ENCODE measurements around the gene SCAMP3. TPM values are rescaled to one million over a fixed set of nuclear protein-coding genes. Genes with fewer than 3 reads are reported as not detected.

Gene SCAMP3
- total RNA-seq, 4 donors from 2014 or later = 54.5 to 91.1 (median 65.2) TPM

- peaks cover 0 to 31% of the 10 kb centered on the region in 2 donors for H3K27me3 ChIP-seq
- WGBS, 2 donors = 62 to 71% methylated on average over 7 of the region's 7 CpGs
- TF ChIP-seq CTCF (IDR thresholded peaks at IDR 0.05) (no peak), EP300 (IDR thresholded peaks at IDR 0.05) (no peak), POLR2A (IDR thresholded peaks at IDR 0.05) (no peak)
Measured at GRCh38 chr1:155297384-155297783, 35.2 kb upstream of the SCAMP3 start.

DNA sequence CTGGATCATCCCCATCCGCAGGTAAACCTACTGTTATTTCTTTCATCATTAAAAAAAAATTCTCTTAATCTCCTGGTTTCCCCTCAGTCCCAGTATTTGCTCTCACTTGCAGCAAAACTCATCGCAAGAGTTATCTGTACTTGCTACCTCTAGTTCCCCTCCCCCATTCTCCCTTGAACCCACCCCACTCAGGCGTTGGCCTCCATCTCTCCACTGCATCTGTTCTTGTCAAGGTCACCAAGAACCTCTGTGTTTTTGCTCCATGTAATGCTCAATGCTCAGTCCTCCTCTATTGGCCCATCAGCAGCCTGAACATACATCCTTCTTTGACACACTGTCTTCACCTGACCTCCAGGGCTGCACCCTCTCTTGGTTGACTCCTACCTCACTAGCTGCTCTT, 34.5 kb upstream of the SCAMP3 start:
- Histone ChIP-seq H3K36me3 (no peaks in the 10 kb centered on the region), H3K9me3 (no peaks in the 10 kb centered on the region), H3K27ac (no peak overlapping the region), H3K27me3 (peaks cover 0 to 31% of the 10 kb centered on the region in 2 donors), H3K4me3 (no peak overlapping the region), H3K4me1 (peaks cover 0 to 10% (median 3%) of the 10 kb centered on the region in 4 donors)
- WGBS, 2 donors = 85 to 91% methylated on average over 3 of the region's 3 CpGs
- no peak for DNase-seq (ENCODE audit: low spot score in 2 of 2)
- TF ChIP-seq POLR2A (IDR thresholded peaks at IDR 0.05) (no peak), CTCF (IDR thresholded peaks at IDR 0.05) (no peak), EP300 (IDR thresholded peaks at IDR 0.05) (no peak)

More at GRCh38 chr1:155297384-155297783, 35.2 kb upstream of the SCAMP3 start:
- Histone ChIP-seq H3K4me1 (peaks cover 0 to 10% (median 3%) of the 10 kb centered on the region in 4 donors), H3K4me3 (no peak overlapping the region), H3K9me3 (no peaks in the 10 kb centered on the region), H3K27ac (no peak overlapping the region), H3K36me3 (no peaks in the 10 kb centered on the region)
- no peak for DNase-seq (ENCODE audit: low spot score in 2 of 2)

GRCh38 chr1:155295942-155296267, 33.7 kb upstream of the SCAMP3 start:
- no peaks in the 10 kb centered on the region for H3K36me3 ChIP-seq
- WGBS, 2 donors = 84 to 85% methylated on average over 7 of the region's 7 CpGs
- DNase-seq (ENCODE audit: low spot score in 2 of 2) = no peak
- no peak overlapping the region for H3K4me3 ChIP-seq
- H3K9me3 ChIP-seq = no peaks in the 10 kb centered on the region
- H3K4me1 ChIP-seq = peaks cover 0 to 10% (median 3%) of the 10 kb centered on the region in 4 donors
- peaks cover 0 to 31% of the 10 kb centered on the region in 2 donors for H3K27me3 ChIP-seq
- TF ChIP-seq EP300 (IDR thresholded peaks at IDR 0.05) (no peak), POLR2A (IDR thresholded peaks at IDR 0.05) (no peak), CTCF (IDR thresholded peaks at IDR 0.05) (no peak)
- H3K27ac ChIP-seq = no peak overlapping the region

- Histone ChIP-seq H3K36me3 (no peaks in the 10 kb centered on the region), H3K4me3 (peak overlapping the region in 1 of 4 donors; percentile 23), H3K9me3 (no peaks in the 10 kb centered on the region), H3K27ac (no peak overlapping the region), H3K4me1 (peaks cover 0 to 10% (median 3%) of the 10 kb centered on the region in 4 donors), H3K27me3 (peaks cover 0 to 31% of the 10 kb centered on the region in 2 donors)
- no peak for DNase-seq (ENCODE audit: low spot score in 2 of 2)
- 12% methylated on average over 43 to 44 of the region's 47 CpGs for WGBS, 2 donors
- no peak for TF ChIP-seq CTCF (IDR thresholded peaks at IDR 0.05)
- no peak for TF ChIP-seq POLR2A (IDR thresholded peaks at IDR 0.05)
- TF ChIP-seq EP300 (IDR thresholded peaks at IDR 0.05) = no peak
Measured at GRCh38 chr1:155295183-155295941, 33.2 kb upstream of the SCAMP3 start.

DNA sequence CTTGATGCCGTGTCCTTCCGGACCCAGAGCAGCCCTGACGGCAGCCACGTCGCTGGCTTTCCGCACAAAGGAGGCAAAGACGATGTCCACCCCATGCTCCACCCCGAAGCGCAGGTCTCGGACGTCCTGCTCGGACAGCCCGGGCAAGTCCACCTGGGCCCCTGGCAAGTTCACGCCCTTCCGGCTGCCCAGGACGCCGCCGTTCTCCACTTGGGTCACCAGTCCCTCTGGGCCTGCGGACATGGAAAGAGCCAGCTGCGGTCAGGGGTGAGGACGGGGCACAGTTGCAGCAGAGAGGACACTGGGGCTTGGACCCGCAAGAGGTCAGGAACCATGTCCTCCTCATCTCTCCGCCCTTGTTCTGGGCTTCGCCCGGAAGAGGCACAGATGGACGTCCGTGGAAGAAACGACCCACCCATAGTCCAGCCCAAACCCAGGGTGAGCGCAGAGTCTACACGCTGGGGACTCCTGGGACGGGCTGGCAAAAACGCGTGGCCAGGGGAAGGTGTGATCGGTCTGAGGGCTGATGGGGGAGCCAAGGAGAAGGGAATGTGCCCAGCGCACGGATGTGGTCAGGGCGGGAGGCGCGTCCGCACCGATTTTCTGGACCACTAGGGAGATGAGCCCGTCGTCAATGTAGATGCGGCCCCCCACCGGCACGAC, 32.5 kb upstream of the SCAMP3 start:
- H3K4me3 ChIP-seq = peak overlapping the region in 1 of 4 donors; percentile 23
- DNase-seq (ENCODE audit: low spot score in 2 of 2) = no peak

More for the DNA sequence above, 32.5 kb upstream of the SCAMP3 start:
- H3K27ac ChIP-seq = no peak overlapping the region
- peaks cover 0 to 10% (median 3%) of the 10 kb centered on the region in 4 donors for H3K4me1 ChIP-seq
- no peak for TF ChIP-seq CTCF (IDR thresholded peaks at IDR 0.05)
- no peak for TF ChIP-seq POLR2A (IDR thresholded peaks at IDR 0.05)
- TF ChIP-seq EP300 (IDR thresholded peaks at IDR 0.05) = no peak
- WGBS, 2 donors = 22 to 40% methylated on average over 40 to 41 of the region's 46 CpGs
- peaks cover 0 to 4% (median 0%) of the 10 kb centered on the region in 3 donors for H3K36me3 ChIP-seq
- H3K9me3 ChIP-seq = no peaks in the 10 kb centered on the region
- peaks cover 0 to 31% of the 10 kb centered on the region in 2 donors for H3K27me3 ChIP-seq

Data from tibial nerve (tissue), 4 donors.